IPS-18a (cell line): Measurements from ENCODE around the gene CACFD1.
A peak's percentile ranks its signal among the peaks of the same experiment; 100 is the strongest.

Experiments used
- H3K27ac ChIP-seq: one replicate; pipeline ENCODE4 v1.5.1; 2013; ENCODE audit warnings: low read length
- H3K27me3 ChIP-seq: one replicate; pipeline ENCODE4 v1.6.1; 2013; ENCODE audit warnings: mild to moderate bottlenecking, low read length; ENCODE audit not compliant: control insufficient read depth, insufficient read depth
- H3K36me3 ChIP-seq: one replicate; pipeline ENCODE4 v1.6.1; 2013; ENCODE audit warnings: low read depth, low read length; ENCODE audit not compliant: control insufficient read depth
- H3K4me1 ChIP-seq: one replicate; pipeline ENCODE4 v1.6.1; 2013; ENCODE audit warnings: low read depth, low read length; ENCODE audit not compliant: control insufficient read depth
- H3K4me3 ChIP-seq: one replicate; pipeline ENCODE4 v1.5.1; 2013; ENCODE audit warnings: low read length
- H3K9ac ChIP-seq: one replicate; pipeline ENCODE4 v1.6.1; 2013; ENCODE audit warnings: mild to moderate bottlenecking, low read length, moderate library complexity
- H3K9me3 ChIP-seq: one replicate; pipeline ENCODE4 v1.6.1; 2013; ENCODE audit warnings: low read depth, low read length; ENCODE audit not compliant: control insufficient read depth

CACFD1 gene

DNA sequence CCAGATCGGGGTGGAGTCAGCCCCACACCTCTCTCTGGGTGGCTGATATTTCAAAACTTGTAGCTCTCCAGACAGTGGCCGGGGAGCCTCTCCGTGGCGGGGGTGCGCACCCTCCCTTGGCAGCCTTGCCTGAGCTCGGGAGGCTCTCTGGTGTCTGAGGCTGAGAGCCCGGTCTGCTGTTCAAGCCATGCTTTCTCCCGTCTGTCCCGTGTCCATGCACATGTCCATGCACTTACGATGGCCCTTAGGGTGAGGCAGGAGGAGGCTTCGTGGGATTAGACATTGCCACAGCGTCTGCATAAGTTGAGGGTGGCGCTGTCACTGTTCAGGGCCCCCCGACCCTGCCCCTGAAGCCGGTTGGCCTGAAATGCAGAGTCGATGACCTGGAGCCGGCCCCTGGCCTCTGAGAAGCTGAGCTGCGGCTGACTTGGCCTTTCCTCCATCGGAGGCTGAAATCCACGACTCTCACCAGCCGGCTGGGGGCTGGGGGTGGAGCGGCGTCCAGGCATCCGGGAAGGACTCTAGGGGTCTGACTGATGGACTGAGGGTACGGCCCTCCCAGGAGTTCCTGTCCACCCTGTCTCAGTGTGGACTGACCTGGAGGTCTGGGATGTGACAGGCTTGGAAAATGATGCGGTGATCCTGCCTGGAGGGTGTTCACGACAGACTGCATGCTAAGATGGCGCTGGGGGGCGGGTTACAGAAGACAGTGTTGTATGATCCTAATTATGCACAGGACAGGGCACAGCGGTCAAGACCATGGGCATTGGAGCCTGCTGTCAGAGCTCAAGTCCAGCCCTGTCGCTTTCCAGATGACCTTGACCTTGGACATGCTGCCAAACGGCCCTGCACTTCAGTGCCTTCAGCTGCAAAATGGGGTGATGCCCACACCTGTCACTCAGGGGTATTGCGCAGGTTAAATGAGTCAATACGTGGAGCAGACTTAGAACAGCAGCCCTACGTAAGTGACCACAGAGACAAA is 37.4 kb downstream of the CACFD1 start:
- Histone ChIP-seq H3K27ac (no peak overlapping the region), H3K27me3 (no peaks in the 10 kb centered on the region), H3K36me3 (no peaks in the 10 kb centered on the region), H3K4me1 (no peaks in the 10 kb centered on the region), H3K9ac (no peak overlapping the region), H3K4me3 (no peak overlapping the region), H3K9me3 (no peaks in the 10 kb centered on the region)

DNA sequence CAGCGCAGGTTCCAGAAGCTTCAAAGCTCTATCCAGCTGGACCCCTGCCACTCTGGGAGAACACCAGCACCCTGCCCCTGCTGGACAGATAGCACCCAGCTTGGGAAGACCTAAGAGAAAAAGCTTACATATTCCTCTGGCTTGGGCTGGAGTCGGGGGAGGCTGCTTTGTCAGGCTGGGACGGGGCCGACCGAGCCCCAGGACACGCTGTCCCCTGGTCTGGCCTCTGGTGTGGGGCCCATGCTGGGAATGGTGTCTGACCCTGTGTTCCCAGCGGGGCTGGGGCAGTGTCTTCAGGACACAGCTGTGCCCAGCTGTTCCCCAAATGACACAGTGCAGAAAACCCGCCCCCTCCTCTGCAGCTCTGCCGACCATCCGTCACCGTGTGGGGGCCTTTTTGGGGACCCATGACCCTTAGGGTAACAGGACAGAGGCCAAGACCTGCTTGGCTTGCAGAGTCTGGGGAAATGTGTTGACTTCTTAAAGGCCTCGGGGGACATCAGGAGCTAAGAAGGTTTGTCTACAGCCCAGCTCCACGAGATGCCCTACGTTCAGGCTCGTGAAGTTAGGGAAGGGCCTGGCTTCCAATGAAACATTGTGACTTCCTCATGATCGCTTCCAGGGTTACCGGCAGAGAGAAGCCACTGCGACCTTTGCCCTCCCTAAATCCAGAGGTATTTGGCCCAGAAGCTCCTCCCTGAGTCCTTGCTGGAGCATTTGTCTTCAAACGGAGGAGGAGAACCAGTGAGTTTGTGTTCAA is 39.5 kb downstream of the CACFD1 start:
- Histone ChIP-seq H3K27me3 (no peaks in the 10 kb centered on the region), H3K9ac (no peak overlapping the region), H3K4me1 (no peaks in the 10 kb centered on the region), H3K27ac (no peak overlapping the region), H3K9me3 (no peaks in the 10 kb centered on the region), H3K36me3 (no peaks in the 10 kb centered on the region), H3K4me3 (no peak overlapping the region)

DNA sequence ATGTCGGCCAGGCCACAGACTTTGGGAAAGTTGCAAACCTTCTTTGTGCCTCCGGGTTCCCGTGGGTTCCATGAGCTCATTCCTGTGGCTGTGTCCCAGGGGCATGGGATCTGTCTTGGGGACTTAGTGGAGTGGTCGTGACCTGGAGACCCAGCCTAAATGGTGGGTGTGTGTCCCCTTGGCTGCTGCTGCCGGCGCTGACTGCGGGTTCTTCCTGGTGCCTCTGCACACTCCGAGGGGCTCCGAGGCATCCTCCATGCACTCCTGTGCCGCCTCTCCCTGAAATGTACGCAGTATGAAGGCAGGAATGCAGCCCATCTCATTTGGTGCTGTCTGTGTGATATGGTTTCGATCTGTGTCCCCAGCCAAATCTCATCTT is 40.1 kb downstream of the CACFD1 start:
- Histone ChIP-seq H3K27me3 (no peaks in the 10 kb centered on the region), H3K9me3 (no peaks in the 10 kb centered on the region), H3K27ac (no peak overlapping the region), H3K9ac (no peak overlapping the region), H3K36me3 (no peaks in the 10 kb centered on the region), H3K4me3 (no peak overlapping the region), H3K4me1 (no peaks in the 10 kb centered on the region)

DNA sequence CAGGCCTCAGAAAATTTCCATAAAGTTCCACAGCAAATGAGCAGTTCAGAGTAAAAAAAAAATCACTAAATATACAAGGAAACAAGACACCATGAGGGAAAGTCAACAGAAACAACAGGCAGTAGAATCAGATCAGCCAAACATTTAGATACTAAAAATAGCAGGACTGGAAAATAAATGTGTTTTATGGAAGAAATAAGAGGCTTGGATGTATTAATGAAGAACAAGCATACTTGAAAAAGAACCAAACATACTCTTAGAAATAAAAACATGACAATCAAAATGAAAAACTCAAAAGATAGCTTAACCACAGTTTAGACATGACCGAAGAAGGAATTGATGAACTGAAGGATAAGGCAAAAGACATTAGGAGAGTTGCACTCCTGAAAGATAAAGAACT is 42.3 kb downstream of the CACFD1 start:
- Histone ChIP-seq H3K4me1 (no peaks in the 10 kb centered on the region), H3K9ac (no peak overlapping the region), H3K4me3 (no peak overlapping the region), H3K9me3 (no peaks in the 10 kb centered on the region), H3K27me3 (no peaks in the 10 kb centered on the region), H3K36me3 (no peaks in the 10 kb centered on the region), H3K27ac (no peak overlapping the region)

DNA sequence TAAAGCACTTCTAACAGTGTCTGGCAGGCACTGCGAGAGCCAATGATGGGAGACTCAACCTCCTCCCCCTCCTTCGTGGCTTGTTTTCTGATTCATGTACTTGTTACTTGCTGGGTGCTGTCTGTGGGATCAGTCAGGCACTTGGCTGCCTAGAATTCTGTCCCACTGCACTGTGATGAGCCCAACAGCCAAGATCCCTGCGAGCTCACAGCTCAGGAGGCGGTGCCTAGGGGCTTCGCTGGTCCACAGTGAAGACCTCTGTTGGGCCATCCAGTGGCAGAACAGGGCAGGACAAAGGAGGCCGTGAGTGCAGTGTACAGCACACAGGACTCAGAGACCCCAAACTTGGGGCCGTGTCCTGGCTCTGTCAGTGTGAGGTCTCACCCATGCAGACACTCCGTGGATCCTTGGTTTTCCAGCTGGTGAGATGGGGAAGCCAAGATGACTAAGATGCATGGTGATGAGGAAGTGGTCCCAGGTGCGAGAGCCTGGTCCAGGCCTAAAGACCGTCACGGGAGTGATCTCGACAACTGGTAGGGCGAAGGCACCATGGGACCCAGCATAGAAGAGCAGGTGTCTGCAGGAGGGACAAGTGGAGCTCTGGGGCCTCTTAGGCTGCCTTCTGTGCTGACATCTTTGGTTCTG is 45.5 kb downstream of the CACFD1 start:
- Histone ChIP-seq H3K36me3 (no peaks in the 10 kb centered on the region), H3K4me3 (no peak overlapping the region), H3K27me3 (no peaks in the 10 kb centered on the region), H3K9ac (no peak overlapping the region), H3K9me3 (no peaks in the 10 kb centered on the region), H3K4me1 (peaks cover 14% of the 10 kb centered on the region), H3K27ac (no peak overlapping the region)

DNA sequence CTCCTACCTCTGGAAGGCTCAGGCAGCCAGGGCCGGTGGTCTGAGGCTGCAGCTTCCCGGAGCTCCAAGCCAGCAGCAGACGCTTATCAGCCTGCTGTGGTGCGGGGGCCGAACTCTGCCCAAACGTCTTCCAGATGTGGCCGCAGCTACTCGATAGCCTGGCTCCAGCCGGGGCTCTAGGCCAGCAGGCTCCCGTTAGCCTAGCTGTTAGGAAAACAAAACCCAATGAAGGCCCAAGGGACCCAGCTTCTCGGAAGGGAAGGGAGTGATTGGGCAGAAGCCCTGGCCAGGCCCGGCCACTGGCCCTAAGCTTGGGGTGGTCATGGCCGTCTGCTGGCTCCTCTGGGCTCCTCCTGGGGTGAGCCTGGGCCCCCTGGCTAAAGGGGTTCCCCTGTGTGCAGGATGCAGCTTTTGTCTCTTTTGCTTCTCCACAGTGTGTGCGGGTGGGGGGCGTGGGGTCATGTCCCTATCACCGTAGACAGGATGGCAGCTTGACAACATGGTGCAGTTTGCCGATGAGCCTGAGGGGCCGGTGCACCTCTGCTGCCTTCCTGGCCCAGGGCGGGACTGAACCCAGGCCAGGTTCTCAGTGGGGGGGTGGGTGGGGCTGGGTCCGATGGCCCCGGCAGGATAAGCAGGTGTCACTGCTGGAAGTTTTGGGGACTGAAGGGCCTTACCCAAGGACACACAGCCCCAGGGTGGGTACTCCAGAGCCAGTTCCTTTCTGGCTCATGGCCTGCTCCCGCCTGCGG is 46.3 kb downstream of the CACFD1 start:
- no peaks in the 10 kb centered on the region for H3K36me3 ChIP-seq
- H3K27me3 ChIP-seq: no peaks in the 10 kb centered on the region
- no peak overlapping the region for H3K9ac ChIP-seq
- H3K4me3 ChIP-seq: no peak overlapping the region
- H3K4me1 ChIP-seq: peaks cover 14% of the 10 kb centered on the region
- no peaks in the 10 kb centered on the region for H3K9me3 ChIP-seq
- H3K27ac ChIP-seq: no peak overlapping the region

DNA sequence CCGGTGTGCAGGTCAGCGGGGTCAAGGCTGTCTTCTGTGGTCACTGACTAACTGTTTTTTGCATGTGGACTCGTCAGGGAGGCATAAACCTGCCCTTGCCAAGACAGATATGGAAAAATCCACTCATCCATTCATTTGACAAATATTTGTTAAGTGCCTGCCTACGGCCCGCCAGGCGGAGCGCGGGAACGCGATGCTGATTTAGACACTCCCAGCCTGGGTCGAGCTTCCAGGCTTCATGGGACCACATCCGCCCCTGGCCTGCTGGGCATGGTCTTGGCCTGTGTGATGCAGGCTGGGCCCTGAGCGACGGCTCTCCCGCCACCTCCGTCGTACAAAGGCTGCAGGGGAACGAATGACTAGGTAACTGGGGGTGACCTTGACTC is 46.9 kb downstream of the CACFD1 start:
- no peak overlapping the region for H3K4me3 ChIP-seq
- no peaks in the 10 kb centered on the region for H3K36me3 ChIP-seq
- no peaks in the 10 kb centered on the region for H3K27me3 ChIP-seq
- no peak overlapping the region for H3K9ac ChIP-seq
- H3K4me1 ChIP-seq: peaks cover 14% of the 10 kb centered on the region
- no peaks in the 10 kb centered on the region for H3K9me3 ChIP-seq
- H3K27ac ChIP-seq: no peak overlapping the region

DNA sequence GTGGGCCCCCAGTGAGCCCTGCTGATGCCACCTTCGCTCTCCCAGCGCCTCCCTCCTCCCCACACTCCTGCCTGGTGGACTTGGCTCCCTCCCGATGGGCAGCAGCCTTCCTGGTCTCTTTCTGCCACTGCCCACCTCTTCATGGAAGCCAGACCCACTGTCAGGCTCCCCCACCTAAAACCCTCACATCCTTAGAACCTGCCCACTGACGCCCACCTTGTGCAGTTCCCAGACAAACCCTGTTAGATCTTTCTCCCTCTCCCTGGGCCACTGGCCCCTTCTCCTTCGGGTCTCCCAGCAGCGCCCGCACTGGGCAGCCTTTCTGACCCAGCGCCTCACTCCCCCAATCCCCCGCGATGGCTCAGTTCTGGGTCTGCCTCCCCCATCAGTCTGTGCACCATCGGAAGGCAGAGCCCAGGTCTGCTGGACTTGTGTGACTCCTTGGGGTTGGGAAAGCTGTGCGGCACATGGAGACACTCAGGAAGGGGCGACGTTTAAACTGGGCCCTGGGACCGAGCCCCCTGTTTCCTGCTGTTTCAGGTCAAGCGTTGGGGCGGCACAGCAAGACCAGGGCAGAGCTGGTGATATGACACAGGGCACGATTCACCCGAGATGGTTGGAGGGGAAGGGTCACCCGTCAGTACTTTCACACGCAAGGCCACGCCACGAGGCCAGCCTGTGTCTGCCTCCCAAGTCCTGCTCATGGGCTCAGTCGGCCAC is 47.6 kb downstream of the CACFD1 start:
- Histone ChIP-seq H3K27ac (no peak overlapping the region), H3K9ac (no peak overlapping the region), H3K27me3 (no peaks in the 10 kb centered on the region), H3K4me3 (no peak overlapping the region), H3K4me1 (peaks cover 14% of the 10 kb centered on the region), H3K9me3 (no peaks in the 10 kb centered on the region), H3K36me3 (no peaks in the 10 kb centered on the region)

DNA sequence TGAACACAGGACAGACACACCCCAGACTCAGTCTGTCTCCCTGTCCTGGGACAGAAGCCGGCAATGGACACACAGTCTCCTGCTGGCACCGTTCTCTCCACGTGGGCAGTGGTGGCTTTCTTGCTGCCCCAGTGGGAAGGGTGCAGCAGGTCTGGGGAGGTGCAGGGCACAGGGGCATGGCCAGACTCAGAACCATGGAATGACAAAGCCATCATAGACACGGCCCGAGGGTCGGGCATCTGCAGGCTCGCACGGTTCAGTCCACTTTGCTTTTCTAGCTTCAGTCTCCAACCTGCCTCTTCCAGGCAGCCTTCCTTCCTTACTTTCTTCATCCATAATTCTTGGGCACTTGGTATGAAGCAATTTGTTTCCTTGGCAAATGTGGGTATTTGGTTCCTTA is 48.3 kb downstream of the CACFD1 start:
- no peak overlapping the region for H3K4me3 ChIP-seq

DNA sequence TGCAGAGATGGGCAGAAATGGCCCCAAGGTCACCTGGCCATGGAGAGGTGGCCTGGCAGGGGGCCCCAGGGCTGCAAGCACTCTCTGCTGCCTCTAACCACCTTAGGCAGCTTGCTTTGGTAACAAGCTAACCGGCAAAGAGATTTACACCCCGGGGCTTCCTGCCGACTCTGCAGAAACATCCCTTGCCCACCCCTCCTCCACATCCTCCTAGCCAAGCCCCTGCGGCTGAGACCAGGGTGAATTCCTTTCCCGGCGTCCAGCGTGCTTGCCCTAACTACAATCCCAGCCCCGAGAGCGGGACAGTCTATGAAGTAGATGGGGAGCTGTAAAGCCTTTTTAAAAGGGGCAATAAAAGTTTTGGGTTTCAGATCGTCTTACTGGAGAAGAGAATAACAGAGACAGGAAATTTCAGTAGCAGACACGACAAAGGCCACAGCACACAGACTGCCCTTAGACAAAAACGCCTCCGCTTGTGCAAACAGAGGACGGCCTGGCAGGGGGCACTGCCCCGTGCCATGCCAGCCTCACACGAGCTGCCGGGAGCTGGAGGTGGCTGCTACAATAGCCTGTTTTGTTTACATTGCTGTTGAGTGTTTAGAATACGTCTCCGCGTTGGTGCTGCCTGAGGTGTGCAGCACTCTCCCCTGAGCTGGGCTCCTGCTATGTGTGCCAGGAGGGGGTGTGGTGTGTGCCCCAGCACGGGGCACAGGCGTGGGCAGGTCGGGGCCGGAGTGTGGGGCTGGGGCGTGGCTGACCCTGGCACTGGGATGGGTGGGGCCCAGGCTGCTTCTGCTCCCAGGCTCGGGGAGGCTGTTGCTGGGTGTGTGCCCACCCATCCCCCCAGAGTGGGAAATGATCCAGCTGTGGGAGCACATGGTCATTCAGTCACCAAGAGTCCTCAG is 49.7 kb downstream of the CACFD1 start:
- H3K27ac ChIP-seq: no peak overlapping the region
- no peak overlapping the region for H3K9ac ChIP-seq

More for the DNA sequence above, 48.3 kb downstream of the CACFD1 start:
- Histone ChIP-seq H3K4me1 (peaks cover 14% of the 10 kb centered on the region), H3K9me3 (no peaks in the 10 kb centered on the region), H3K36me3 (no peaks in the 10 kb centered on the region), H3K9ac (no peak overlapping the region), H3K27me3 (no peaks in the 10 kb centered on the region), H3K27ac (no peak overlapping the region)

More for the DNA sequence above, 49.7 kb downstream of the CACFD1 start:
- Histone ChIP-seq H3K27me3 (no peaks in the 10 kb centered on the region), H3K9me3 (no peaks in the 10 kb centered on the region), H3K4me3 (peak overlapping the region; percentile 37), H3K36me3 (no peaks in the 10 kb centered on the region), H3K4me1 (peaks cover 14% of the 10 kb centered on the region)
